ENCODE data around the gene MYO10.

MYO10 gene

GRCh38 chr5:16918156-16918555 is 17.9 kb downstream of the MYO10 start (continued):
- TF ChIP-seq INSM2 (tag by site-specific recombination; IDR thresholded peaks at IDR 0.05) (no peak), ZSCAN5A (tag by site-specific recombination; IDR thresholded peaks at IDR 0.05) (no peak), ZNF549 (tag by site-specific recombination; IDR thresholded peaks at IDR 0.05) (no peak), ZNF175 (tag by site-specific recombination; IDR thresholded peaks at IDR 0.05) (no peak), GLI4 (tag by site-specific recombination; IDR thresholded peaks at IDR 0.05) (no peak), ZNF580 (tag by site-specific recombination; IDR thresholded peaks at IDR 0.05) (no peak), KLF7 (tag by site-specific recombination; IDR thresholded peaks at IDR 0.05; ENCODE audit: borderline replicate concordance) (no peak), ZBTB10 (tag by site-specific recombination; IDR thresholded peaks at IDR 0.05) (no peak)

GRCh38 chr5:16916262-16916878 is 19.7 kb downstream of the MYO10 start:
- Histone ChIP-seq H3K9me3 (ENCODE audit: control insufficient read depth, insufficient read depth, low read depth, low read length) (no peaks in the 10 kb centered on the region), H3K36me3 (ENCODE audit: control insufficient read depth in 2 of 2, insufficient read depth in 1 of 2, low read length in 2 of 2) (no peaks in the 10 kb centered on the region; a peak in 1 of 3 replicates), H3K27ac (ENCODE audit: extremely low read depth, low read depth, low read length) (no peak overlapping the region), H3K4me1 (ENCODE audit: control insufficient read depth, insufficient read depth, low read length) (peaks cover 31% of the 10 kb centered on the region), H3K4me3 (ENCODE audit: low read depth, low read length) (no peak overlapping the region)
- ChIA-PET CTCF (interaction anchor here (1.0 to 1.8 kb wide), 3 partner anchors 11 to 274 kb away, joined by 3 to 6 read pairs (median 4); no protein-coding TSS in a partner anchor), POLR2A (interaction anchor here (0.6 to 0.7 kb wide), 2 partner anchors 30 to 264 kb away, joined by 4 to 5 read pairs; no protein-coding TSS in a partner anchor)
- TF ChIP-seq AEBP2 (tag by site-specific recombination; IDR thresholded peaks at IDR 0.05; ENCODE audit: borderline replicate concordance) = no peak
- TF ChIP-seq ZNF132 (tag by site-specific recombination; IDR thresholded peaks at IDR 0.05; ENCODE audit: borderline replicate concordance) = no peak
- no peak for TF ChIP-seq ZNF544 (tag by site-specific recombination; IDR thresholded peaks at IDR 0.05)
- no peak for TF ChIP-seq GLI4 (tag by site-specific recombination; IDR thresholded peaks at IDR 0.05)
- no peak for TF ChIP-seq REPIN1 (tag by site-specific recombination; IDR thresholded peaks at IDR 0.05; ENCODE audit: low read depth)
- no peak for TF ChIP-seq ZNF155 (tag by site-specific recombination; IDR thresholded peaks at IDR 0.05)
- no peak for TF ChIP-seq OVOL3 (tag by site-specific recombination; IDR thresholded peaks at IDR 0.05)
- peak; percentile 44; the same call in 1 of the 2 replicates for TF ChIP-seq ZNF639 (tag by site-specific recombination; IDR thresholded peaks at IDR 0.05)
- TF ChIP-seq PRDM1 (tag by site-specific recombination; IDR thresholded peaks at IDR 0.05) = peak; percentile 63
- TF ChIP-seq ZNF248 (tag by site-specific recombination; IDR thresholded peaks at IDR 0.05) = no peak
- no peak for TF ChIP-seq IKZF3 (tag by site-specific recombination; IDR thresholded peaks at IDR 0.05)
- TF ChIP-seq ZNF398 (tag by site-specific recombination; IDR thresholded peaks at IDR 0.05) = no peak
- TF ChIP-seq ZNF211 (tag by site-specific recombination; IDR thresholded peaks at IDR 0.05; ENCODE audit: low read depth) = no peak
- no peak for TF ChIP-seq ZNF558 (tag by site-specific recombination; IDR thresholded peaks at IDR 0.05)
- TF ChIP-seq ZNF610 (tag by site-specific recombination; IDR thresholded peaks at IDR 0.05; ENCODE audit: borderline replicate concordance) = no peak
- TF ChIP-seq ZEB2 (tag by site-specific recombination; IDR thresholded peaks at IDR 0.05) = 0 out of 2 replicates have a peak, but pooled peaks have one; percentile 30
- peak; percentile 94 for TF ChIP-seq ZNF362 (tag by site-specific recombination; IDR thresholded peaks at IDR 0.05)
